ENCODE measurements around the gene PRRX1. TPM values are rescaled to one million over a fixed set of nuclear protein-coding genes. Genes with fewer than 3 reads are reported as not detected.

The PRRX1 gene
- total and polyA plus RNA-seq, 2 of the 13 experiments (the other 11 are each of a cell fraction or from before 2014, with no cell fraction given) = not detected

DNA sequence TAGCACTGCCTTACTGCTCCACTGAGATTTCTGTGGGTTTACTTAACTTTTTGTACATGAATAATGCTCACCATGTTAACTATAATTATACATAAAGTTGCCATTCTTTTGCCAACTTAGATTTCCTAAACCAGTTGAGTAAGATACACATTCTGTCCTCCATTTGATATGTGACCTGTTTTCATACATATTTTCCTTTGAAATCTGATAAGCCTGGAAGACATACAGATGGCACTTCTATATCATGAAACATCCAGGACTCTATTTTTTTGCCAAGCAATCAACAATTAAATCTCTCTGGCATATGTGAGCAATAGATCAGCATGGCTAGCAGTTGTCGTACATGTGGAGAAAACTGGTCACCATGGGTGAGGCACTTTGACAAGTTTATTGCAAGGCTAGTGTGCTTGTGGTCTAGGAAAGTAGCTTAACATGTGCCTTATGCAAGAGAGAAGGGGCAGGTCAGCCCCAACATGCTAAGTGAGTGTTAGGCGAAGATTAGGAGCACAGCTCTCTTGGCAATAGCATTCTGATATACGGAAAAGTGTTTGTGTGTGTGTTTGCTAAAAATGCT, 14.2 kb downstream of the PRRX1 start:
- Histone ChIP-seq H3K79me2 (ENCODE audit: insufficient read depth, low read length) (no peaks in the 10 kb centered on the region), H3K27ac (ENCODE audit: extremely low read length, insufficient read depth, low read length) (no peak overlapping the region), H3K4me2 (ENCODE audit: low read depth, low read length) (no peak overlapping the region), H2AFZ (ENCODE audit: low read length) (no peak overlapping the region), H3K9me3 (ENCODE audit: low read length) (no peaks in the 10 kb centered on the region), H3K4me3 (replicated peaks in 1 of 3; ENCODE audit: insufficient read depth in 1 of 3, low read depth in 2 of 3, low read length in 3 of 3) (no peak overlapping the region), H3K4me1 (ENCODE audit: insufficient read depth, low read length) (no peaks in the 10 kb centered on the region), H3K36me3 (replicated peaks in 1 of 2; ENCODE audit: control insufficient read depth in 1 of 2, insufficient read depth in 2 of 2, low read length in 2 of 2) (no peaks in the 10 kb centered on the region), H3K27me3 (ENCODE audit: control insufficient read depth in 1 of 2, insufficient read depth in 2 of 2, low read length in 2 of 2) (no peaks in the 10 kb centered on the region), H3K9ac (ENCODE audit: insufficient read depth, low read depth, low read length) (no peak overlapping the region), H4K20me1 (ENCODE audit: insufficient read depth, low read length) (no peaks in the 10 kb centered on the region)
- in situ Hi-C loops (cut with HindIII; ENCODE audit: extremely low pct_ligation_motif_present, low pct_unique_long_range_greater_than_20kb) (no loop called here), intact Hi-C loops (cut with micrococcal nuclease; ENCODE audit: unreplicated experiment) (no loop called here)
- no peak for TF ChIP-seq RFXANK (CRISPR knock-in tag; IDR thresholded peaks at IDR 0.05)
- TF ChIP-seq ZNF484 (CRISPR knock-in tag; IDR thresholded peaks at IDR 0.05; ENCODE audit: borderline replicate concordance, low read depth) = no peak
- TF ChIP-seq, protein P1, sequence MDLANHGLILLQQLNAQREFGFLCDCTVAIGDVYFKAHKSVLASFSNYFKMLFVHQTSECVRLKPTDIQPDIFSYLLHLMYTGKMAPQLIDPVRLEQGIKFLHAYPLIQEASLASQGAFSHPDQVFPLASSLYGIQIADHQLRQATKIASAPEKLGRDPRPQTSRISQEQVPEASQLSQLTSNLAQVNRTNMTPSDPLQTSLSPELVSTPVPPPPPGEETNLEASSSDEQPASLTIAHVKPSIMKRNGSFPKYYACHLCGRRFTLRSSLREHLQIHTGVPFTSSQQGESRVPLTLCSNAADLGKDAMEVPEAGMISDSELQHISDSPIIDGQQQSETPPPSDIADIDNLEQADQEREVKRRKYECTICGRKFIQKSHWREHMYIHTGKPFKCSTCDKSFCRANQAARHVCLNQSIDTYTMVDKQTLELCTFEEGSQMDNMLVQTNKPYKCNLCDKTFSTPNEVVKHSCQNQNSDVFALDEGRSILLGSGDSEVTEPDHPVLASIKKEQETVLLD (CRISPR knock-in tag; IDR thresholded peaks at IDR 0.05; ENCODE audit: low read depth) = no peak
- no peak for TF ChIP-seq GABPB1 (CRISPR knock-in tag; IDR thresholded peaks at IDR 0.05)
- TF ChIP-seq ZNF383 (CRISPR knock-in tag; IDR thresholded peaks at IDR 0.05; ENCODE audit: borderline replicate concordance) = no peak
- no peak for TF ChIP-seq ZNF629 (CRISPR knock-in tag; conservative IDR thresholded peaks at IDR 0.05)
- no peak for TF ChIP-seq ZNF451 (CRISPR knock-in tag; IDR thresholded peaks at IDR 0.05)
- TF ChIP-seq REL (CRISPR knock-in tag; conservative IDR thresholded peaks at IDR 0.05) = no peak
- no peak for TF ChIP-seq SIX4 (CRISPR knock-in tag; IDR thresholded peaks at IDR 0.05)
- TF ChIP-seq ZNF510 (CRISPR knock-in tag; IDR thresholded peaks at IDR 0.05; ENCODE audit: low read depth) = no peak
- no peak for TF ChIP-seq FOXC1 (CRISPR knock-in tag; IDR thresholded peaks at IDR 0.05; ENCODE audit: borderline replicate concordance)
- TF ChIP-seq, protein P2, sequence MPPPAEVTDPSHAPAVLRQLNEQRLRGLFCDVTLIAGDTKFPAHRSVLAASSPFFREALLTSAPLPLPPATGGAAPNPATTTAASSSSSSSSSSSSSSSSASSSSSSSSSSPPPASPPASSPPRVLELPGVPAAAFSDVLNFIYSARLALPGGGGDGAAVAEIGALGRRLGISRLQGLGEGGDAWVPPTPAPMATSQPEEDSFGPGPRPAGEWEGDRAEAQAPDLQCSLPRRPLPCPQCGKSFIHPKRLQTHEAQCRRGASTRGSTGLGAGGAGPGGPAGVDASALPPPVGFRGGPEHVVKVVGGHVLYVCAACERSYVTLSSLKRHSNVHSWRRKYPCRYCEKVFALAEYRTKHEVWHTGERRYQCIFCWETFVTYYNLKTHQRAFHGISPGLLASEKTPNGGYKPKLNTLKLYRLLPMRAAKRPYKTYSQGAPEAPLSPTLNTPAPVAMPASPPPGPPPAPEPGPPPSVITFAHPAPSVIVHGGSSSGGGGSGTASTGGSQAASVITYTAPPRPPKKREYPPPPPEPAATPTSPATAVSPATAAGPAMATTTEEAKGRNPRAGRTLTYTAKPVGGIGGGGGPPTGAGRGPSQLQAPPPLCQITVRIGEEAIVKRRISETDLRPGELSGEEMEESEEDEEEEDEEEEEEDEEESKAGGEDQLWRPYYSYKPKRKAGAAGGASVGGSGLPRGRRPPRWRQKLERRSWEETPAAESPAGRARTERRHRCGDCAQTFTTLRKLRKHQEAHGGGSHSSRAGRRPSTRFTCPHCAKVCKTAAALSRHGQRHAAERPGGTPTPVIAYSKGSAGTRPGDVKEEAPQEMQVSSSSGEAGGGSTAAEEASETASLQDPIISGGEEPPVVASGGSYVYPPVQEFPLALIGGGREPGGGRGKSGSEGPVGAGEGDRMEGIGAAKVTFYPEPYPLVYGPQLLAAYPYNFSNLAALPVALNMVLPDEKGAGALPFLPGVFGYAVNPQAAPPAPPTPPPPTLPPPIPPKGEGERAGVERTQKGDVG (CRISPR knock-in tag; IDR thresholded peaks at IDR 0.05; ENCODE audit: borderline replicate concordance) = no peak
- TF ChIP-seq SMAD9 (CRISPR knock-in tag; IDR thresholded peaks at IDR 0.05) = no peak
- no peak for TF ChIP-seq ASH2L (IDR thresholded peaks at IDR 0.05; ENCODE audit: insufficient read length, low read depth, low read length)
- TF ChIP-seq YY1 (IDR thresholded peaks at IDR 0.05; ENCODE audit: insufficient read depth, insufficient replicate concordance, low read depth, low read length) = no peak
- no peak for TF ChIP-seq ZNF672 (CRISPR knock-in tag; IDR thresholded peaks at IDR 0.05)
- TF ChIP-seq, protein P3, sequence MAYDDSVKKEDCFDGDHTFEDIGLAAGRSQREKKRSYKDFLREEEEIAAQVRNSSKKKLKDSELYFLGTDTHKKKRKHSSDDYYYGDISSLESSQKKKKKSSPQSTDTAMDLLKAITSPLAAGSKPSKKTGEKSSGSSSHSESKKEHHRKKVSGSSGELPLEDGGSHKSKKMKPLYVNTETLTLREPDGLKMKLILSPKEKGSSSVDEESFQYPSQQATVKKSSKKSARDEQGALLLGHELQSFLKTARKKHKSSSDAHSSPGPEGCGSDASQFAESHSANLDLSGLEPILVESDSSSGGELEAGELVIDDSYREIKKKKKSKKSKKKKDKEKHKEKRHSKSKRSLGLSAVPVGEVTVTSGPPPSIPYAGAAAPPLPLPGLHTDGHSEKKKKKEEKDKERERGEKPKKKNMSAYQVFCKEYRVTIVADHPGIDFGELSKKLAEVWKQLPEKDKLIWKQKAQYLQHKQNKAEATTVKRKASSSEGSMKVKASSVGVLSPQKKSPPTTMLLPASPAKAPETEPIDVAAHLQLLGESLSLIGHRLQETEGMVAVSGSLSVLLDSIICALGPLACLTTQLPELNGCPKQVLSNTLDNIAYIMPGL (CRISPR knock-in tag; IDR thresholded peaks at IDR 0.05; ENCODE audit: borderline replicate concordance in 1 of 2, low read depth in 1 of 2) = no peak
- FAIRE-seq = no peak
- ChIA-PET POLR2A (no interaction called here), CTCF (ENCODE audit: low intra/inter-chr PET ratio, low total read pairs) (no interaction called here)
- no peak for DNase-seq (ENCODE audit: low spot score)
- whole genome bisulfite sequencing (ENCODE audit: low lambda C conversion rate) = 5% methylated on average over 3 of the region's 3 CpGs
- ATAC-seq = no peak
- BruUV-seq (replicated peaks) = no TSS peak

All from HepG2 (cell line).